ENCODE results near the gene ADAMTSL3.

DNA sequence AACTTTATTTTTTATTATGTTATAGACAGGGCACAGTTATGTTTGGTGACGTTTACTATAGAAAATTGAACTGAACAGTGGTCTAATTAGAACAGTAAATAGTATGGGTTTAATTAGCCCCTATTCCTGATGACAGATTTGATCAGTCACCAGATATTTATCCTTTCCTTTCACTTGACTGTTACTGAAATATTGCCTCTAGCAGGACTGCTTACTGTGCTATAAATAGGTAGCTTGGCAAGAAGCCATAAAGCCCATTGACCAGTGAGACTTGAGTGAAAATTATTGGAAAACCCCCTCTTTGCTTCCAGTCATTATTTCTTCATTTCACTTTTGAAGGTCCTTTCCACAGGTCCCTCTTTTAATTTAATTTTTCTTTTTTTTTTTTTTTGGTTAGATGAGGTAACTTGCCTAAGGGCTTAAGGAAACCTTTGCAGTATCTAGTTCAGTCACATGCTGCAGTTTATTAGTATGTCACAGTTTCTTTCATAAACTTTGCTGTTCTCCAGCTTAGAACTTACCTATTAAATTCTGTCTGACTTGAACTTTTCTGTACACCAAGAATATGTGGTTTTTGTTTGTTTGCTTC is 115.6 kb downstream of the ADAMTSL3 start:
- no peak for TF ChIP-seq POLR2A (IDR thresholded peaks at IDR 0.05)
- TF ChIP-seq, protein P1, sequence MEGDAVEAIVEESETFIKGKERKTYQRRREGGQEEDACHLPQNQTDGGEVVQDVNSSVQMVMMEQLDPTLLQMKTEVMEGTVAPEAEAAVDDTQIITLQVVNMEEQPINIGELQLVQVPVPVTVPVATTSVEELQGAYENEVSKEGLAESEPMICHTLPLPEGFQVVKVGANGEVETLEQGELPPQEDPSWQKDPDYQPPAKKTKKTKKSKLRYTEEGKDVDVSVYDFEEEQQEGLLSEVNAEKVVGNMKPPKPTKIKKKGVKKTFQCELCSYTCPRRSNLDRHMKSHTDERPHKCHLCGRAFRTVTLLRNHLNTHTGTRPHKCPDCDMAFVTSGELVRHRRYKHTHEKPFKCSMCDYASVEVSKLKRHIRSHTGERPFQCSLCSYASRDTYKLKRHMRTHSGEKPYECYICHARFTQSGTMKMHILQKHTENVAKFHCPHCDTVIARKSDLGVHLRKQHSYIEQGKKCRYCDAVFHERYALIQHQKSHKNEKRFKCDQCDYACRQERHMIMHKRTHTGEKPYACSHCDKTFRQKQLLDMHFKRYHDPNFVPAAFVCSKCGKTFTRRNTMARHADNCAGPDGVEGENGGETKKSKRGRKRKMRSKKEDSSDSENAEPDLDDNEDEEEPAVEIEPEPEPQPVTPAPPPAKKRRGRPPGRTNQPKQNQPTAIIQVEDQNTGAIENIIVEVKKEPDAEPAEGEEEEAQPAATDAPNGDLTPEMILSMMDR (IDR thresholded peaks at IDR 0.05), result no peak

All from heart left ventricle (tissue), 13 donors.